Panc1 (cell line): ENCODE results near the gene CNGB1. TPM values are rescaled to one million over a fixed set of nuclear protein-coding genes. Genes with fewer than 3 reads are reported as not detected.

Experiments used
- ATAC-seq: fragments of 200-7000 bp; cut with Tn5 transposase; 2 replicates; pipeline ENCODE4 v1.9.1; 2020; ENCODE audit warnings: mild to moderate bottlenecking, moderate library complexity
- BruUV-seq: library from RNA; stranded (reverse); fragments of 400-500 nt; replicated peaks from 2 replicates; lab custom pipeline; 2021; lab: Mats Ljungman, UMichigan
- CTCF ChIA-PET: fragments of 300-600 bp; sonication (Branson Sonifier 250); formaldehyde crosslinking; loops from one replicate; lab custom pipeline; 2022; ENCODE audit warnings: antibody characterized with exemption; lab: Charles Lee
- POLR2A ChIA-PET: fragments of 300-600 bp; sonication (Branson Sonifier 250); formaldehyde crosslinking; loops from one replicate; lab custom pipeline; 2022; ENCODE audit warnings: antibody characterized with exemption; lab: Charles Lee
- DNase-seq: peaks from one replicate; pipeline ENCODE4 v3.0.0-alpha.2; 2010; ENCODE audit warnings: low read depth, low spot score
- H3K27ac ChIP-seq: 2 replicates; pipeline ENCODE4 v1.5.1; 2011; ENCODE audit warnings: mild to moderate bottlenecking, low read length, inconsistent platforms
- H3K27me3 ChIP-seq: fragments of 200-500 bp; sonication (Bioruptor generic); 2 replicates; pipeline ENCODE4 v1.6.0; 2014; ENCODE audit warnings: low read length, inconsistent platforms; ENCODE audit not compliant: control insufficient read depth, insufficient read depth
- H3K36me3 ChIP-seq: fragments of 200-500 bp; sonication (Bioruptor generic); 2 replicates; pipeline ENCODE4 v1.5.1; 2014; ENCODE audit warnings: inconsistent platforms, mild to moderate bottlenecking, low read length, moderate library complexity; ENCODE audit not compliant: control insufficient read depth, insufficient read depth
- H3K4me1 ChIP-seq: 2 replicates; pipeline ENCODE4 v1.5.1; 2011; ENCODE audit warnings: inconsistent platforms, mild to moderate bottlenecking, low read length, moderate library complexity; ENCODE audit not compliant: control insufficient read depth, insufficient read depth
- H3K4me3 ChIP-seq, 2 experiments: 2 replicates each; pipeline ENCODE4 v1.5.1; 2011 to 2012; ENCODE audit warnings: low read depth in 2 of 2, low read length in 2 of 2, mild to moderate bottlenecking in 2 of 2, inconsistent platforms in 1 of 2, moderate library complexity in 1 of 2
- H3K9me3 ChIP-seq: fragments of 200-500 bp; sonication (Bioruptor generic); 2 replicates; pipeline ENCODE4 v1.5.1; 2014; ENCODE audit warnings: low read depth, mild to moderate bottlenecking, inconsistent platforms, low read length, moderate library complexity; ENCODE audit not compliant: control insufficient read depth, insufficient read depth
- POLR2AphosphoS5 ChIP-seq: IDR thresholded peaks from 2 replicates; pipeline ENCODE4 v1.6.1; 2012; ENCODE audit warnings: mild to moderate bottlenecking, low read depth, low read length, moderate library complexity
- SIN3A ChIP-seq: IDR thresholded peaks from 2 replicates; pipeline ENCODE4 v1.6.1; 2012; ENCODE audit warnings: low read depth, mild to moderate bottlenecking, low read length, moderate library complexity, borderline replicate concordance; ENCODE audit not compliant: insufficient read depth
- TCF7L2 ChIP-seq: IDR thresholded peaks from 2 replicates; pipeline ENCODE4 v1.6.1; 2011; ENCODE audit warnings: mild to moderate bottlenecking, low read depth, low read length, inconsistent platforms
- in situ Hi-C: cut with HindIII; loops from 2 replicates; pipeline ENCODE4 v1.10.0; 2016; ENCODE audit warnings: low sequenced_read_pairs, low pct_unique_long_range_greater_than_20kb
- intact Hi-C: fragments of 100-400 bp; cut with micrococcal nuclease; formaldehyde crosslinking; loops from one replicate; pipeline ENCODE4 v1.10.0; 2022; ENCODE audit not compliant: unreplicated experiment
- total RNA-seq: library from RNA; stranded (reverse); gene quantifications from one replicate; pipeline ENCODE4 v1.2.1, GENCODE V29; 2021; ENCODE audit not compliant: unreplicated experiment
- TF ChIP-seq, protein P1 (sequence below), 2 experiments: IDR thresholded peaks; 2 replicates each; pipeline ENCODE4 v1.6.1; 2011 to 2012; ENCODE audit warnings: low read depth in 2 of 2, control low read depth in 1 of 2, low read length in 1 of 2, mild to moderate bottlenecking in 1 of 2, moderate library complexity in 1 of 2; ENCODE audit not compliant: insufficient read depth in 1 of 2
- TF ChIP-seq, protein P2 (sequence below): fragments of 450-650 bp; IDR thresholded peaks from 2 replicates; pipeline ENCODE4 v1.5.1; 2017; ENCODE audit warnings: mild to moderate bottlenecking

The CNGB1 gene
- total RNA-seq, 1 experiment from 2014 or later = not detected

DNA sequence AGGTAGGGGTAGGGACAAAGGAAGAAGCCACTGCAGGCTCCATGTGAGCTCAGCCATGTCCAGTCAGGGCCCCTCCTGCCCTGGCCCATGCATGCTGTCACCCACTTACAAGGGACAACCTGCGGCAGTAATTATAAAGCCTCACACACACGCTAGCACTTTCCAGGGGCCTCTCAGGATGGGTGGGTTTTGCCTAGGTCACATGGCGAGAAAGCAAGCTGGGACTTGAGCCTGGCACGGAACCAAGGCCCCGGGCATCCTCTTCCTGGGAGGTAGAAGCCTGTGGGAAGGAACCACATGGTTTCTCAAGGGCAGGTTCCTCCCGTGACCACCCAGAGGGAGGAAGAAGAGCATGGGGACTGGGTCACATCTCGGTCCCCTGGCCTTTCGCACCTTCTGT, 22.5 kb upstream of the CNGB1 start:
- no peak for DNase-seq
- intact Hi-C loops = no loop called here
- H3K4me1 ChIP-seq = no peaks in the 10 kb centered on the region
- H3K27ac ChIP-seq = no peak overlapping the region
- no peaks in the 10 kb centered on the region for H3K36me3 ChIP-seq
- ATAC-seq = no peak
- H3K27me3 ChIP-seq = no peaks in the 10 kb centered on the region
- ChIA-PET POLR2A (no interaction called here), CTCF (no interaction called here)
- H3K9me3 ChIP-seq = no peaks in the 10 kb centered on the region
- no TSS peak for BruUV-seq
- TF ChIP-seq TCF7L2 (no peak), POLR2AphosphoS5 (no peak), SIN3A (no peak)
- TF ChIP-seq, protein P1, sequence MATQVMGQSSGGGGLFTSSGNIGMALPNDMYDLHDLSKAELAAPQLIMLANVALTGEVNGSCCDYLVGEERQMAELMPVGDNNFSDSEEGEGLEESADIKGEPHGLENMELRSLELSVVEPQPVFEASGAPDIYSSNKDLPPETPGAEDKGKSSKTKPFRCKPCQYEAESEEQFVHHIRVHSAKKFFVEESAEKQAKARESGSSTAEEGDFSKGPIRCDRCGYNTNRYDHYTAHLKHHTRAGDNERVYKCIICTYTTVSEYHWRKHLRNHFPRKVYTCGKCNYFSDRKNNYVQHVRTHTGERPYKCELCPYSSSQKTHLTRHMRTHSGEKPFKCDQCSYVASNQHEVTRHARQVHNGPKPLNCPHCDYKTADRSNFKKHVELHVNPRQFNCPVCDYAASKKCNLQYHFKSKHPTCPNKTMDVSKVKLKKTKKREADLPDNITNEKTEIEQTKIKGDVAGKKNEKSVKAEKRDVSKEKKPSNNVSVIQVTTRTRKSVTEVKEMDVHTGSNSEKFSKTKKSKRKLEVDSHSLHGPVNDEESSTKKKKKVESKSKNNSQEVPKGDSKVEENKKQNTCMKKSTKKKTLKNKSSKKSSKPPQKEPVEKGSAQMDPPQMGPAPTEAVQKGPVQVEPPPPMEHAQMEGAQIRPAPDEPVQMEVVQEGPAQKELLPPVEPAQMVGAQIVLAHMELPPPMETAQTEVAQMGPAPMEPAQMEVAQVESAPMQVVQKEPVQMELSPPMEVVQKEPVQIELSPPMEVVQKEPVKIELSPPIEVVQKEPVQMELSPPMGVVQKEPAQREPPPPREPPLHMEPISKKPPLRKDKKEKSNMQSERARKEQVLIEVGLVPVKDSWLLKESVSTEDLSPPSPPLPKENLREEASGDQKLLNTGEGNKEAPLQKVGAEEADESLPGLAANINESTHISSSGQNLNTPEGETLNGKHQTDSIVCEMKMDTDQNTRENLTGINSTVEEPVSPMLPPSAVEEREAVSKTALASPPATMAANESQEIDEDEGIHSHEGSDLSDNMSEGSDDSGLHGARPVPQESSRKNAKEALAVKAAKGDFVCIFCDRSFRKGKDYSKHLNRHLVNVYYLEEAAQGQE (IDR thresholded peaks at IDR 0.05; ENCODE audit: insufficient read depth in 1 of 2, low read depth in 2 of 2, low read length in 1 of 2) = no peak
- TF ChIP-seq, protein P2, sequence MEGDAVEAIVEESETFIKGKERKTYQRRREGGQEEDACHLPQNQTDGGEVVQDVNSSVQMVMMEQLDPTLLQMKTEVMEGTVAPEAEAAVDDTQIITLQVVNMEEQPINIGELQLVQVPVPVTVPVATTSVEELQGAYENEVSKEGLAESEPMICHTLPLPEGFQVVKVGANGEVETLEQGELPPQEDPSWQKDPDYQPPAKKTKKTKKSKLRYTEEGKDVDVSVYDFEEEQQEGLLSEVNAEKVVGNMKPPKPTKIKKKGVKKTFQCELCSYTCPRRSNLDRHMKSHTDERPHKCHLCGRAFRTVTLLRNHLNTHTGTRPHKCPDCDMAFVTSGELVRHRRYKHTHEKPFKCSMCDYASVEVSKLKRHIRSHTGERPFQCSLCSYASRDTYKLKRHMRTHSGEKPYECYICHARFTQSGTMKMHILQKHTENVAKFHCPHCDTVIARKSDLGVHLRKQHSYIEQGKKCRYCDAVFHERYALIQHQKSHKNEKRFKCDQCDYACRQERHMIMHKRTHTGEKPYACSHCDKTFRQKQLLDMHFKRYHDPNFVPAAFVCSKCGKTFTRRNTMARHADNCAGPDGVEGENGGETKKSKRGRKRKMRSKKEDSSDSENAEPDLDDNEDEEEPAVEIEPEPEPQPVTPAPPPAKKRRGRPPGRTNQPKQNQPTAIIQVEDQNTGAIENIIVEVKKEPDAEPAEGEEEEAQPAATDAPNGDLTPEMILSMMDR = no peak
- H3K4me3 ChIP-seq = no peak overlapping the region
- in situ Hi-C loops = no loop called here

DNA sequence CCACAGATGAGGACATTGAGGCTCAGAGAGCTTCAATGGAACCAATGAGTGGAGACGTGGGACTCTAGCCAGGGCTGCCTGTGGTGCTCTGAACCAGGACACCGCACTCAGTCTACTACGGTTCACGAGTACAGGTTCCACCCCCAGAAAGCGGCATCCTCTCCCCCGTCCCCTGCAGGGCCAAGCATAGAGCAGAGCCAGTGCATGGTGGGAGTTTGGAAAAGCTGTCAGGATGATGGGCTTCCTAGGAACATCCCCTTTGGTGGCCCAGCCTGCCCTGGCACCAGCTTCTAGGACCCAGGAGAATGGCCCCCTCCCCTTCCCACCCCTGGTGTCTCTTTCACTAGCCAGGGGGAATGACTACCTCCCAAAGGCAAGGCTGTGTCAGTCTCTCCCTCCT, 21.2 kb upstream of the CNGB1 start:
- CTCF ChIA-PET = interaction anchor here (0.6 kb wide), 1 partner anchor 129 kb away, joined by 5 read pairs; no protein-coding TSS in a partner anchor
- Histone ChIP-seq H3K27ac (no peak overlapping the region), H3K36me3 (no peaks in the 10 kb centered on the region), H3K27me3 (no peaks in the 10 kb centered on the region), H3K4me3 (no peak overlapping the region), H3K4me1 (no peaks in the 10 kb centered on the region), H3K9me3 (no peaks in the 10 kb centered on the region)
- ATAC-seq = no peak
- intact Hi-C loops (no loop called here), in situ Hi-C loops (no loop called here)
- POLR2A ChIA-PET = no interaction called here
- BruUV-seq = no TSS peak
- TF ChIP-seq TCF7L2 = no peak
- TF ChIP-seq SIN3A = no peak
- TF ChIP-seq, protein P2 = no peak
- TF ChIP-seq, protein P1 (IDR thresholded peaks at IDR 0.05; ENCODE audit: insufficient read depth in 1 of 2, low read depth in 2 of 2, low read length in 1 of 2) = no peak
- no peak for TF ChIP-seq POLR2AphosphoS5
- no peak for DNase-seq
